Liver (tissue), 9 donors: ENCODE data around the gene LRRC2. TPM values are rescaled to one million over a fixed set of nuclear protein-coding genes. Genes with fewer than 3 reads are reported as not detected.
A peak's percentile ranks its signal among the peaks of the same experiment; 100 is the strongest.

Source experiments
- DNase-seq: peaks from one replicate; pipeline ENCODE4 v3.0.0-alpha.2; 2017; ENCODE audit warnings: low spot score
- H3K27ac ChIP-seq, 2 donors: one replicate each; pipeline ENCODE4 v1.7.0; 2013; ENCODE audit warnings: inconsistent platforms in 2 of 2, low read length in 2 of 2, control low read depth in 1 of 2, low read depth in 1 of 2, mild to moderate bottlenecking in 1 of 2
- H3K27me3 ChIP-seq, 4 donors: one replicate each; pipeline versions ENCODE4 v1.6.1 to v1.7.0; 2013; ENCODE audit warnings: low read length in 3 of 4, inconsistent platforms in 1 of 4, mild to moderate bottlenecking in 1 of 4, moderate library complexity in 1 of 4; ENCODE audit not compliant: control insufficient read depth in 4 of 4, insufficient read depth in 4 of 4
- H3K36me3 ChIP-seq, 4 donors: one replicate each; pipeline versions ENCODE4 v1.6.1 to v1.7.0; 2013; ENCODE audit warnings: low read length in 3 of 4, mild to moderate bottlenecking in 3 of 4, low read depth in 1 of 4, moderate library complexity in 1 of 4; ENCODE audit not compliant: control insufficient read depth in 4 of 4, insufficient read depth in 3 of 4
- H3K4me1 ChIP-seq, 4 donors: one replicate each; pipeline versions ENCODE4 v1.6.1 to v1.7.0; 2013; ENCODE audit warnings: low read length in 3 of 4, mild to moderate bottlenecking in 3 of 4, moderate library complexity in 1 of 4; ENCODE audit not compliant: control insufficient read depth in 4 of 4, insufficient read depth in 4 of 4
- H3K4me3 ChIP-seq, 3 donors: one replicate each; pipeline versions ENCODE4 v1.6.1 to v1.7.0; 2013; ENCODE audit warnings: low read length in 3 of 3, control low read depth in 1 of 3, low read depth in 1 of 3, mild to moderate bottlenecking in 1 of 3
- H3K9ac ChIP-seq, 2 donors: one replicate each; pipeline ENCODE4 v1.7.0; 2013; ENCODE audit warnings: low read length in 2 of 2, mild to moderate bottlenecking in 2 of 2, moderate library complexity in 2 of 2, control low read depth in 1 of 2, low read depth in 1 of 2
- H3K9me3 ChIP-seq, 4 donors: one replicate each; pipeline versions ENCODE4 v1.6.1 to v1.7.0; 2013; ENCODE audit warnings: low read length in 3 of 4; ENCODE audit not compliant: control insufficient read depth in 4 of 4
- ATF3 ChIP-seq: IDR thresholded peaks from 2 replicates; pipeline ENCODE4 v1.6.1; 2016; ENCODE audit warnings: antibody characterized with exemption
- FOXA1 ChIP-seq: IDR thresholded peaks from 2 replicates; pipeline ENCODE4 v1.6.1; 2016; ENCODE audit warnings: antibody characterized with exemption
- FOXA2 ChIP-seq: IDR thresholded peaks from 2 replicates; pipeline ENCODE4 v1.6.1; 2016; ENCODE audit warnings: antibody characterized with exemption
- GABPA ChIP-seq, 2 donors: IDR thresholded peaks in 1 of 2; conservative IDR thresholded peaks in 1 of 2; 2 replicates each; pipeline ENCODE4 v1.6.1; 2016; ENCODE audit warnings: antibody characterized with exemption in 2 of 2, mild to moderate bottlenecking in 1 of 2, moderate library complexity in 1 of 2
- HNF4A ChIP-seq, 2 donors: conservative IDR thresholded peaks; 2 replicates each; pipeline ENCODE4 v1.6.1; 2016; ENCODE audit warnings: antibody characterized with exemption in 2 of 2, mild to moderate bottlenecking in 2 of 2
- HNF4G ChIP-seq: IDR thresholded peaks from 2 replicates; pipeline ENCODE4 v1.6.1; 2016; ENCODE audit warnings: antibody characterized with exemption
- JUND ChIP-seq, 2 donors: IDR thresholded peaks; 2 replicates each; pipeline ENCODE4 v1.6.1; 2016; ENCODE audit warnings: antibody characterized with exemption in 2 of 2
- MAX ChIP-seq: IDR thresholded peaks from 2 replicates; pipeline ENCODE4 v1.6.1; 2016; ENCODE audit warnings: antibody characterized with exemption
- NR2F2 ChIP-seq: IDR thresholded peaks from 2 replicates; pipeline ENCODE4 v1.6.1; 2016; ENCODE audit warnings: antibody characterized with exemption
- RAD21 ChIP-seq, 2 donors: IDR thresholded peaks; 2 replicates each; pipeline ENCODE4 v1.6.1; 2016; ENCODE audit warnings: antibody characterized with exemption in 2 of 2, mild to moderate bottlenecking in 2 of 2
- WGBS: extraction: QIAGEN DNeasy Blood & Tissue Kit; methylation state at CpG from one replicate; pipeline ENCODE4 v1.1.7; 2013; 5-methylcytosine and 5-hydroxymethylcytosine counted together
- polyA plus RNA-seq, 2 donors: library from polyadenylated mRNA; stranded (reverse) in 1 of 2; unstranded in 1 of 2; fragments of 200-250 nt in 1 of 2; fragments of >200 nt in 1 of 2; fragmentation: Nextera tagmentation in 1 of 2; extraction: Ambion mirVana in 1 of 2; gene quantifications; one replicate each; pipeline versions ENCODE4 v1.2.1 to v1.2.3, GENCODE V29; 2013 to 2015
- total RNA-seq, 2 donors: library from RNA; depleted of rRNA; stranded (reverse); fragments of >200 nt; gene quantifications; one replicate each; pipeline ENCODE4 v1.2.3, GENCODE V29; 2014
- TF ChIP-seq, protein P1 (sequence below): IDR thresholded peaks from 2 replicates; pipeline ENCODE4 v1.6.1; 2016; ENCODE audit warnings: antibody characterized with exemption, mild to moderate bottlenecking
- donor health status: healthy.
- donor health status: healthy.
- donor health status: healthy.
- donor health status: healthy.
- donor health status: healthy.

Gene LRRC2
- total and polyA plus RNA-seq, 4 donors: 0.93 to 7.6 (median 4.2) TPM

GRCh38 chr3:46468753-46469600 is 97.1 kb downstream of the LRRC2 start:
- H3K27me3 ChIP-seq: peaks cover 0 to 5% (median 0%) of the 10 kb centered on the region in 4 donors
- H3K36me3 ChIP-seq: no peaks in the 10 kb centered on the region
- no peak overlapping the region for H3K9ac ChIP-seq
- TF ChIP-seq RAD21 (IDR thresholded peaks at IDR 0.05) (no peak), NR2F2 (no peak), FOXA2 (no peak), HNF4G (no peak), HNF4A (conservative IDR thresholded peaks at IDR 0.05) (no peak)
- no peak overlapping the region for H3K27ac ChIP-seq
- 92% methylated on average over 6 of the region's 6 CpGs for WGBS
- H3K4me3 ChIP-seq: no peak overlapping the region
- H3K9me3 ChIP-seq: no peaks in the 10 kb centered on the region
- no peaks in the 10 kb centered on the region for H3K4me1 ChIP-seq
- no peak for DNase-seq

DNA sequence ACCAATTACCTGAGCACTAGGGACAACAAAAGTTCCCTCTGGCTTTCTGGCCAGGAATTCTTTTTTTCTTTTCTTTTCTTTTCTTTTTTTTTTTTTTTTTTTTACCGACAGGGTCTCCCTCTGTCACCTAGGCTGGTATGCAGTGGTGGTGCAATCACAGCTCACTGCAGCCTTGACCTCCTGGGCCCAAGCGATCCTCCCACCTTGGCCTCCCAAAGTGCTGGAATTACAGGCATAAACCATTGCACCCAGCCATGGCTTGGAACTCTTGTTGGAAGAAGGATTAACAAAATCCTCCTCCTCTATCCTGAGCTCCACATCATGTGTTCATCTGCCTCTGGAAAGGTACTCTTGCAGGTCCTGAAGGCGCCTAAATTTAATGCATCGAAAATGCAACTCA is 98.5 kb downstream of the LRRC2 start:
- WGBS: 87% methylated on average over 4 of the region's 4 CpGs
- DNase-seq: no peak

DNA sequence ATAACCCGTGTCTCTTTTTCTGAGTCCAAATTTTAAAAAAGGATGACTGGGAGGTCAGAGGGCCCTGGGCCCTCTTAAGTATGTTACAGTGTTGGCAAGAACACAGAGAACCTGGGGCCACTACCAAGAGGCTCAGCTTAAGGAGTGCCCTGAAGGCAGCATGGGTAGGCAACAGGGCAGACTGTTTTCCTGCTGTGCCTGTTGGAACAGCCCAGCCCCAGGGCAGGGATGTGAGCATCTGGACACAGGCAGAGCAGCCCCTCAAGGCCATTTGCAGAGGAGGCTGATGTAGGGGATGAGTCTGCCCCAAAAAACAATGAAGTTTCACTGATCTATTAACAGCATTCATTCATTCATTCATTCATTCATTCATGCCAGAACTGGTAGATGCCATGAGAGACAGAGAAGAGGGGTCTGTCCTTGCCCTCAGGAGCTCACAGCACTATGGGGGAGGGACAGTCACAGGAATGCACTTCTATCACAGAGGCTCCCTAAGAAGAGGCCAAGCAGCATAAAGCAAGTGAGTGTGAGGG is 99.2 kb downstream of the LRRC2 start:
- no peak overlapping the region for H3K4me3 ChIP-seq
- H3K4me1 ChIP-seq: no peaks in the 10 kb centered on the region
- 83% methylated on average over 1 of the region's 1 CpG for WGBS
- no peak overlapping the region for H3K9ac ChIP-seq
- peaks cover 0 to 9% (median 0%) of the 10 kb centered on the region in 4 donors for H3K27me3 ChIP-seq
- H3K27ac ChIP-seq: no peak overlapping the region
- no peak for TF ChIP-seq NR2F2
- TF ChIP-seq, protein P1, sequence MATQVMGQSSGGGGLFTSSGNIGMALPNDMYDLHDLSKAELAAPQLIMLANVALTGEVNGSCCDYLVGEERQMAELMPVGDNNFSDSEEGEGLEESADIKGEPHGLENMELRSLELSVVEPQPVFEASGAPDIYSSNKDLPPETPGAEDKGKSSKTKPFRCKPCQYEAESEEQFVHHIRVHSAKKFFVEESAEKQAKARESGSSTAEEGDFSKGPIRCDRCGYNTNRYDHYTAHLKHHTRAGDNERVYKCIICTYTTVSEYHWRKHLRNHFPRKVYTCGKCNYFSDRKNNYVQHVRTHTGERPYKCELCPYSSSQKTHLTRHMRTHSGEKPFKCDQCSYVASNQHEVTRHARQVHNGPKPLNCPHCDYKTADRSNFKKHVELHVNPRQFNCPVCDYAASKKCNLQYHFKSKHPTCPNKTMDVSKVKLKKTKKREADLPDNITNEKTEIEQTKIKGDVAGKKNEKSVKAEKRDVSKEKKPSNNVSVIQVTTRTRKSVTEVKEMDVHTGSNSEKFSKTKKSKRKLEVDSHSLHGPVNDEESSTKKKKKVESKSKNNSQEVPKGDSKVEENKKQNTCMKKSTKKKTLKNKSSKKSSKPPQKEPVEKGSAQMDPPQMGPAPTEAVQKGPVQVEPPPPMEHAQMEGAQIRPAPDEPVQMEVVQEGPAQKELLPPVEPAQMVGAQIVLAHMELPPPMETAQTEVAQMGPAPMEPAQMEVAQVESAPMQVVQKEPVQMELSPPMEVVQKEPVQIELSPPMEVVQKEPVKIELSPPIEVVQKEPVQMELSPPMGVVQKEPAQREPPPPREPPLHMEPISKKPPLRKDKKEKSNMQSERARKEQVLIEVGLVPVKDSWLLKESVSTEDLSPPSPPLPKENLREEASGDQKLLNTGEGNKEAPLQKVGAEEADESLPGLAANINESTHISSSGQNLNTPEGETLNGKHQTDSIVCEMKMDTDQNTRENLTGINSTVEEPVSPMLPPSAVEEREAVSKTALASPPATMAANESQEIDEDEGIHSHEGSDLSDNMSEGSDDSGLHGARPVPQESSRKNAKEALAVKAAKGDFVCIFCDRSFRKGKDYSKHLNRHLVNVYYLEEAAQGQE: no peak
- no peak for DNase-seq
- H3K9me3 ChIP-seq: no peaks in the 10 kb centered on the region
- no peaks in the 10 kb centered on the region for H3K36me3 ChIP-seq

More for the DNA sequence above, 98.5 kb downstream of the LRRC2 start:
- Histone ChIP-seq H3K27ac (no peak overlapping the region), H3K9me3 (no peaks in the 10 kb centered on the region), H3K36me3 (no peaks in the 10 kb centered on the region), H3K4me3 (no peak overlapping the region), H3K9ac (no peak overlapping the region), H3K27me3 (peaks cover 0 to 9% (median 0%) of the 10 kb centered on the region in 4 donors), H3K4me1 (no peaks in the 10 kb centered on the region)
- no peak for TF ChIP-seq NR2F2
- no peak for TF ChIP-seq MAX
- no peak for TF ChIP-seq FOXA2
- no peak for TF ChIP-seq RAD21 (IDR thresholded peaks at IDR 0.05)

GRCh38 chr3:46466273-46466672 is 99.8 kb downstream of the LRRC2 start:
- Histone ChIP-seq H3K4me3 (no peak overlapping the region), H3K9me3 (no peaks in the 10 kb centered on the region), H3K27ac (no peak overlapping the region), H3K36me3 (no peaks in the 10 kb centered on the region), H3K9ac (no peak overlapping the region), H3K27me3 (peaks cover 0 to 9% (median 0%) of the 10 kb centered on the region in 4 donors), H3K4me1 (no peaks in the 10 kb centered on the region)
- peak; percentile 22 for DNase-seq
- no peak for TF ChIP-seq GABPA (IDR thresholded peaks at IDR 0.05 in 1 of 2, conservative IDR thresholded peaks at IDR 0.05 in 1 of 2)
- no peak for TF ChIP-seq FOXA1
- no peak for TF ChIP-seq RAD21 (IDR thresholded peaks at IDR 0.05)
- TF ChIP-seq HNF4G: no peak
- TF ChIP-seq HNF4A (conservative IDR thresholded peaks at IDR 0.05): no peak
- TF ChIP-seq NR2F2: no peak
- TF ChIP-seq JUND (IDR thresholded peaks at IDR 0.05): no peak
- no peak for TF ChIP-seq ATF3
